IPS-NIHi7 (cell line): ENCODE measurements around the gene ABCA1.
"Not testable (repeated sequence)": the region's sequence is repeated elsewhere in the genome, so short reads cannot be mapped to it uniquely, and the experiment has no call there.

Source experiments
- DNase-seq: peaks from one replicate; pipeline ENCODE4 v3.0.0; 2012; ENCODE audit warnings: mixed read lengths; ENCODE audit errors: extremely low spot score

The ABCA1 gene

GRCh38 chr9:104906441-104907277 is 21.3 kb downstream of the ABCA1 start:
- no peak for DNase-seq

GRCh38 chr9:104905931-104906330 is 22.0 kb downstream of the ABCA1 start:
- DNase-seq = no peak

- DNase-seq = no peak
Observed at GRCh38 chr9:104905153-104905901, 22.6 kb downstream of the ABCA1 start.

GRCh38 chr9:104903609-104904008 is 24.3 kb downstream of the ABCA1 start:
- DNase-seq = peak; percentile 30

GRCh38 chr9:104900871-104901270 is 27.1 kb downstream of the ABCA1 start:
- no peak for DNase-seq

GRCh38 chr9:104900324-104900723 is 27.6 kb downstream of the ABCA1 start:
- DNase-seq = no peak

GRCh38 chr9:104899759-104900247 is 28.2 kb downstream of the ABCA1 start:
- no peak for DNase-seq

- not testable (repeated sequence) for DNase-seq
Observed at GRCh38 chr9:104898376-104898775, 29.6 kb downstream of the ABCA1 start.

- no peak for DNase-seq
Observed at GRCh38 chr9:104896131-104896530, 31.8 kb downstream of the ABCA1 start.

- no peak for DNase-seq
Observed at GRCh38 chr9:104895572-104895971, 32.4 kb downstream of the ABCA1 start.

- no peak for DNase-seq
Observed at GRCh38 chr9:104892701-104893100, 35.3 kb downstream of the ABCA1 start.

GRCh38 chr9:104890433-104890770 is 37.6 kb downstream of the ABCA1 start:
- DNase-seq = no peak

- peak; percentile 73 for DNase-seq
Observed at GRCh38 chr9:104885818-104886709, 41.9 kb downstream of the ABCA1 start.

- DNase-seq = no peak
Observed at GRCh38 chr9:104883169-104883568, 44.8 kb downstream of the ABCA1 start.

GRCh38 chr9:104882566-104882965 is 45.4 kb downstream of the ABCA1 start:
- DNase-seq = no peak

GRCh38 chr9:104882086-104882485 is 45.9 kb downstream of the ABCA1 start:
- no peak for DNase-seq

GRCh38 chr9:104879555-104880309 is 48.2 kb downstream of the ABCA1 start:
- no peak for DNase-seq

- no peak for DNase-seq
Observed at GRCh38 chr9:104876587-104876986, 51.4 kb downstream of the ABCA1 start.

- no peak for DNase-seq
Observed at GRCh38 chr9:104875897-104876296, 52.1 kb downstream of the ABCA1 start.

GRCh38 chr9:104875320-104875719 is 52.6 kb downstream of the ABCA1 start:
- DNase-seq = no peak

GRCh38 chr9:104873489-104873850 is 54.5 kb downstream of the ABCA1 start:
- DNase-seq = no peak
